Measurements from ENCODE around the gene SH3PXD2A. TPM values are rescaled to one million over a fixed set of nuclear protein-coding genes. Genes with fewer than 3 reads are reported as not detected.
"Not testable (repeated sequence)": the region's sequence is repeated elsewhere in the genome, so short reads cannot be mapped to it uniquely, and the experiment has no call there.

The SH3PXD2A gene
- total RNA-seq, 1 donor, result 29.0 TPM

- no peak overlapping the region for H3K4me3 ChIP-seq (ENCODE audit: insufficient read depth, low read length)
- no peaks in the 10 kb centered on the region for H3K79me2 ChIP-seq (ENCODE audit: insufficient read depth, low read length)
- no peaks in the 10 kb centered on the region for H3K27me3 ChIP-seq (ENCODE audit: insufficient read depth, low read length)
- no peak for TF ChIP-seq CTCF (IDR thresholded peaks at IDR 0.05; ENCODE audit: extremely low read depth, low read depth, low read length)
- H3K9me3 ChIP-seq (ENCODE audit: low read depth, low read length), result no peaks in the 10 kb centered on the region
- H2AFZ ChIP-seq (ENCODE audit: low read length), result no peak overlapping the region
- no peak overlapping the region for H3K4me2 ChIP-seq (ENCODE audit: insufficient read depth, low read length)
- no peak overlapping the region for H3K27ac ChIP-seq (ENCODE audit: low read depth, low read length)
- peak; percentile 51 for DNase-seq (ENCODE audit: insufficient read length, low spot score, missing footprints)
- peaks cover 2% of the 10 kb centered on the region for H4K20me1 ChIP-seq (ENCODE audit: insufficient read depth, low read length)
- no peaks in the 10 kb centered on the region for H3K4me1 ChIP-seq (ENCODE audit: insufficient read depth, low read length)
- H3K36me3 ChIP-seq (ENCODE audit: insufficient read depth, low read length), result no peaks in the 10 kb centered on the region
Observed at GRCh38 chr10:103732339-103733044, 122.9 kb downstream of the SH3PXD2A start.

GRCh38 chr10:103731609-103732270, 123.6 kb downstream of the SH3PXD2A start:
- Histone ChIP-seq H2AFZ (ENCODE audit: low read length) (no peak overlapping the region), H3K27me3 (ENCODE audit: insufficient read depth, low read length) (no peaks in the 10 kb centered on the region), H3K36me3 (ENCODE audit: insufficient read depth, low read length) (no peaks in the 10 kb centered on the region), H3K4me3 (ENCODE audit: insufficient read depth, low read length) (no peak overlapping the region), H4K20me1 (ENCODE audit: insufficient read depth, low read length) (peaks cover 2% of the 10 kb centered on the region), H3K4me1 (ENCODE audit: insufficient read depth, low read length) (no peaks in the 10 kb centered on the region), H3K9me3 (ENCODE audit: low read depth, low read length) (no peaks in the 10 kb centered on the region), H3K4me2 (ENCODE audit: insufficient read depth, low read length) (no peak overlapping the region), H3K79me2 (ENCODE audit: insufficient read depth, low read length) (no peaks in the 10 kb centered on the region), H3K27ac (ENCODE audit: low read depth, low read length) (no peak overlapping the region)
- peak; percentile 25 for DNase-seq (ENCODE audit: insufficient read length, low spot score, missing footprints)
- no peak for TF ChIP-seq CTCF (IDR thresholded peaks at IDR 0.05; ENCODE audit: extremely low read depth, low read depth, low read length)

GRCh38 chr10:103731026-103731425, 124.3 kb downstream of the SH3PXD2A start:
- not testable (repeated sequence) for DNase-seq (ENCODE audit: insufficient read length, low spot score, missing footprints); H3K27ac ChIP-seq (ENCODE audit: low read depth, low read length); H3K27me3 ChIP-seq (ENCODE audit: insufficient read depth, low read length); H2AFZ ChIP-seq (ENCODE audit: low read length); H3K79me2 ChIP-seq (ENCODE audit: insufficient read depth, low read length); H4K20me1 ChIP-seq (ENCODE audit: insufficient read depth, low read length); H3K9me3 ChIP-seq (ENCODE audit: low read depth, low read length); H3K36me3 ChIP-seq (ENCODE audit: insufficient read depth, low read length); H3K4me3 ChIP-seq (ENCODE audit: insufficient read depth, low read length); H3K4me2 ChIP-seq (ENCODE audit: insufficient read depth, low read length); H3K4me1 ChIP-seq (ENCODE audit: insufficient read depth, low read length)

- Histone ChIP-seq H3K79me2 (ENCODE audit: insufficient read depth, low read length) (no peaks in the 10 kb centered on the region), H2AFZ (ENCODE audit: low read length) (no peak overlapping the region), H4K20me1 (ENCODE audit: insufficient read depth, low read length) (peaks cover 3% of the 10 kb centered on the region), H3K27ac (ENCODE audit: low read depth, low read length) (no peak overlapping the region), H3K9me3 (ENCODE audit: low read depth, low read length) (no peaks in the 10 kb centered on the region), H3K4me2 (ENCODE audit: insufficient read depth, low read length) (no peak overlapping the region), H3K36me3 (ENCODE audit: insufficient read depth, low read length) (no peaks in the 10 kb centered on the region), H3K4me1 (ENCODE audit: insufficient read depth, low read length) (no peaks in the 10 kb centered on the region), H3K27me3 (ENCODE audit: insufficient read depth, low read length) (no peaks in the 10 kb centered on the region), H3K4me3 (ENCODE audit: insufficient read depth, low read length) (no peak overlapping the region)
- DNase-seq (ENCODE audit: insufficient read length, low spot score, missing footprints), result no peak
- no peak for TF ChIP-seq CTCF (IDR thresholded peaks at IDR 0.05; ENCODE audit: extremely low read depth, low read depth, low read length)
Observed at GRCh38 chr10:103729851-103730250, 125.5 kb downstream of the SH3PXD2A start.
